GM23338 (cell line): Measurements from ENCODE around the gene NUB1. TPM values are rescaled to one million over a fixed set of nuclear protein-coding genes. Genes with fewer than 3 reads are reported as not detected.

Experiments
- ATAC-seq: fragments of 200-7000 bp; cut with Tn5 transposase; 3 replicates; pipeline ENCODE4 v1.9.1; 2020
- DNase-seq: peaks from one replicate; pipeline ENCODE4 v3.0.0-alpha.2; 2015; ENCODE audit warnings: low spot score
- H2AFZ ChIP-seq: fragments of 200-600 bp; sonication (generic); 2 replicates; pipeline ENCODE4 v1.8.0; 2016; ENCODE audit warnings: antibody characterized with exemption, mild to moderate bottlenecking, moderate library complexity
- H3F3A ChIP-seq: fragments of 200-600 bp; sonication (generic); replicated peaks from 2 replicates; pipeline ENCODE4 v1.8.0; 2017; ENCODE audit warnings: antibody characterized with exemption, mixed run types, low read depth
- H3K27ac ChIP-seq: fragments of 200-600 bp; sonication (generic); 2 replicates; pipeline ENCODE4 v1.6.1; 2016; ENCODE audit warnings: low read depth
- H3K27me3 ChIP-seq: fragments of 200-600 bp; sonication (generic); 2 replicates; pipeline ENCODE4 v1.8.0; 2016; ENCODE audit warnings: mild to moderate bottlenecking, mixed run types, moderate library complexity; ENCODE audit not compliant: insufficient read depth
- H3K36me3 ChIP-seq: fragments of 200-600 bp; sonication (generic); 2 replicates; pipeline ENCODE4 v1.8.0; 2016; ENCODE audit warnings: mild to moderate bottlenecking; ENCODE audit not compliant: insufficient read depth
- H3K4me1 ChIP-seq: fragments of 200-600 bp; sonication (generic); 2 replicates; pipeline ENCODE4 v1.8.0; 2016; ENCODE audit warnings: mild to moderate bottlenecking, moderate library complexity; ENCODE audit not compliant: insufficient read depth
- H3K4me2 ChIP-seq: fragments of 200-600 bp; sonication (generic); 2 replicates; pipeline ENCODE4 v1.7.1; 2017; ENCODE audit warnings: mixed run types
- H3K4me3 ChIP-seq: fragments of 200-600 bp; sonication (generic); 2 replicates; pipeline ENCODE4 v1.6.1; 2016; ENCODE audit warnings: mixed run types
- H3K79me2 ChIP-seq: fragments of 200-600 bp; sonication (generic); replicated peaks from 2 replicates; pipeline ENCODE4 v1.8.0; 2017; ENCODE audit warnings: mild to moderate bottlenecking; ENCODE audit not compliant: insufficient read depth
- H3K9me2 ChIP-seq: fragments of 200-600 bp; sonication (generic); 2 replicates; pipeline ENCODE4 v1.8.0; 2017; ENCODE audit not compliant: insufficient read depth
- H4K20me1 ChIP-seq: fragments of 200-600 bp; sonication (generic); replicated peaks from 2 replicates; pipeline ENCODE4 v1.8.0; 2017; ENCODE audit warnings: mild to moderate bottlenecking; ENCODE audit not compliant: insufficient read depth
- H3K27ac Mint-ChIP-seq: 2 replicates; pipeline ENCODE4 v1.8.0; 2020; ENCODE audit warnings: inconsistent platforms, mild to moderate bottlenecking, moderate library complexity, mixed read lengths
- H3K27me3 Mint-ChIP-seq: 3 replicates; pipeline ENCODE4 v1.8.0; 2022; ENCODE audit warnings: low read depth, mild to moderate bottlenecking, moderate library complexity, mixed read lengths, inconsistent platforms; ENCODE audit not compliant: insufficient read depth, poor library complexity
- H3K36me3 Mint-ChIP-seq: 3 replicates; pipeline ENCODE4 v1.8.0; 2021; ENCODE audit warnings: low read depth, mild to moderate bottlenecking, inconsistent platforms, moderate library complexity, mixed read lengths
- H3K4me1 Mint-ChIP-seq: 3 replicates; pipeline ENCODE4 v1.8.0; 2020; ENCODE audit warnings: mild to moderate bottlenecking, inconsistent platforms, mixed read lengths
- H3K4me3 Mint-ChIP-seq: 3 replicates; pipeline ENCODE4 v1.8.0; 2021; ENCODE audit warnings: moderate library complexity, mild to moderate bottlenecking, inconsistent platforms, mixed read lengths
- H3K9me3 Mint-ChIP-seq: 3 replicates; pipeline ENCODE4 v1.8.0; 2020; ENCODE audit warnings: moderate library complexity, mild to moderate bottlenecking, inconsistent platforms, mixed read lengths
- CTCF ChIP-seq, 2 experiments: fragments of 200-600 bp in 1 of 2; sonication (generic) in 1 of 2; conservative IDR thresholded peaks; 2 replicates each; pipeline versions ENCODE4 v1.5.1 to v1.6.1; 2016 to 2017; ENCODE audit warnings: antibody characterized with exemption in 2 of 2, low read depth in 2 of 2, mild to moderate bottlenecking in 2 of 2, moderate library complexity in 1 of 2
- ETS1 ChIP-seq: IDR thresholded peaks from 2 replicates; pipeline ENCODE4 v1.6.1; 2016; ENCODE audit warnings: antibody characterized with exemption
- REST ChIP-seq: IDR thresholded peaks from one replicate; pipeline ENCODE4 v1.6.1; 2018; ENCODE audit warnings: antibody characterized with exemption; ENCODE audit not compliant: unreplicated experiment
- STAT1 ChIP-seq: IDR thresholded peaks from one replicate; pipeline ENCODE4 v1.6.1; 2016; ENCODE audit warnings: antibody characterized with exemption; ENCODE audit not compliant: unreplicated experiment
- ZNF114 ChIP-seq: fragments of 250-450 bp; sonication (Bioruptor Pico); IDR thresholded peaks from 2 replicates; pipeline ENCODE4 v1.5.0; 2020; ENCODE audit warnings: mild to moderate bottlenecking, moderate library complexity
- ZNF462 ChIP-seq: fragments of 250-450 bp; sonication (Bioruptor Pico); IDR thresholded peaks from 2 replicates; pipeline ENCODE4 v1.5.0; 2020; ENCODE audit warnings: mild to moderate bottlenecking, moderate library complexity
- polyA plus RNA-seq: library from polyadenylated mRNA; unstranded; fragments of >200 nt; fragmentation: Nextera tagmentation; extraction: Ambion mirVana; gene quantifications from 2 replicates; pipeline ENCODE4 v1.2.1, GENCODE V29; 2016
- total RNA-seq: library from RNA; depleted of rRNA; stranded (reverse); fragments of >200 nt; shearing (Covaris generic); gene quantifications from 2 replicates; pipeline ENCODE4 v1.2.3, GENCODE V29; 2014

The NUB1 gene
- total and polyA plus RNA-seq, 2 experiments from 2014 or later, result 31.8 to 42.3 TPM

GRCh38 chr7:151395036-151395367, 53.4 kb downstream of the NUB1 start (continued):
- TF ChIP-seq REST, result no peak
- no peak for TF ChIP-seq STAT1

- H3K27ac Mint-ChIP-seq, result no peak overlapping the region
- H2AFZ ChIP-seq, result no peak overlapping the region
- H3K4me3 ChIP-seq, result no peak overlapping the region
- no peaks in the 10 kb centered on the region for H3K9me2 ChIP-seq
- H3K4me2 ChIP-seq, result no peak overlapping the region
- peaks cover 10% of the 10 kb centered on the region for H3K36me3 Mint-ChIP-seq
- H3K4me1 ChIP-seq, result no peaks in the 10 kb centered on the region
- H3K27me3 Mint-ChIP-seq, result peaks cover 18% of the 10 kb centered on the region
- H3K36me3 ChIP-seq, result no peaks in the 10 kb centered on the region
- H3K27me3 ChIP-seq, result no peaks in the 10 kb centered on the region
- H3K79me2 ChIP-seq, result no peaks in the 10 kb centered on the region
- DNase-seq, result no peak
- H3F3A ChIP-seq, result peaks cover 10% of the 10 kb centered on the region; the same call in 1 of the 2 replicates
- ATAC-seq, result no peak
- peaks cover 25% of the 10 kb centered on the region for H3K4me1 Mint-ChIP-seq
- no peak overlapping the region for H3K27ac ChIP-seq
- no peaks in the 10 kb centered on the region for H4K20me1 ChIP-seq
- no peak overlapping the region for H3K4me3 Mint-ChIP-seq
- H3K9me3 Mint-ChIP-seq, result no peaks in the 10 kb centered on the region
- no peak for TF ChIP-seq CTCF (conservative IDR thresholded peaks at IDR 0.05; ENCODE audit: low read depth in 2 of 2)
- no peak for TF ChIP-seq ZNF462 (CRISPR knock-in tag)
- no peak for TF ChIP-seq ZNF114 (CRISPR knock-in tag)
- TF ChIP-seq REST, result no peak
- TF ChIP-seq ETS1, result no peak
Measured at GRCh38 chr7:151396328-151396970, 54.8 kb downstream of the NUB1 start.
